GM18907 (cell line): ENCODE measurements around the gene KIF21A.
A peak's percentile ranks its signal among the peaks of the same experiment; 100 is the strongest.

ENCODE experiments used
- ATAC-seq: cut with Tn5 transposase; IDR thresholded peaks from one replicate; pipeline ENCODE4 v1.9.1; 2021; ENCODE audit warnings: mild to moderate bottlenecking, moderate library complexity; ENCODE audit not compliant: unreplicated experiment

KIF21A gene

DNA sequence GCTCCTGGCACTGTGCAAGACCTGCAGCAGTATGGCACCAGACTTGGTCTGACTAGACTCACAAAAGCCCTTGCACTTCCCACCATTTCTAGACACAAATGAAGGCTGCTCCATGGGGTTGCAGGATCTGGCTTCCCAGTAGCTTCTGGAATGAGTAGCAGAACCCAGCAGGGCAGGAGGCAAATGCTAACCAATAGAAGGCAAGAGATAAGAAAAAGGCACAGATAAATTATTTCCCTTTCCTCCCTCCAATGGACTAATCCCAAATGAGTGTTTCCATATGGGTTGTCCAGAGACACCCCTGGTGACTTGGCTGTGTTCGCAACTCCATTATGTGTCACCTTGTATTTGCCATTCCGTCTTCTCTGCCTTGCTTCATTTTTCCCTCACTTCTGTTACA, 49.7 kb downstream of the KIF21A start:
- no peak for ATAC-seq

DNA sequence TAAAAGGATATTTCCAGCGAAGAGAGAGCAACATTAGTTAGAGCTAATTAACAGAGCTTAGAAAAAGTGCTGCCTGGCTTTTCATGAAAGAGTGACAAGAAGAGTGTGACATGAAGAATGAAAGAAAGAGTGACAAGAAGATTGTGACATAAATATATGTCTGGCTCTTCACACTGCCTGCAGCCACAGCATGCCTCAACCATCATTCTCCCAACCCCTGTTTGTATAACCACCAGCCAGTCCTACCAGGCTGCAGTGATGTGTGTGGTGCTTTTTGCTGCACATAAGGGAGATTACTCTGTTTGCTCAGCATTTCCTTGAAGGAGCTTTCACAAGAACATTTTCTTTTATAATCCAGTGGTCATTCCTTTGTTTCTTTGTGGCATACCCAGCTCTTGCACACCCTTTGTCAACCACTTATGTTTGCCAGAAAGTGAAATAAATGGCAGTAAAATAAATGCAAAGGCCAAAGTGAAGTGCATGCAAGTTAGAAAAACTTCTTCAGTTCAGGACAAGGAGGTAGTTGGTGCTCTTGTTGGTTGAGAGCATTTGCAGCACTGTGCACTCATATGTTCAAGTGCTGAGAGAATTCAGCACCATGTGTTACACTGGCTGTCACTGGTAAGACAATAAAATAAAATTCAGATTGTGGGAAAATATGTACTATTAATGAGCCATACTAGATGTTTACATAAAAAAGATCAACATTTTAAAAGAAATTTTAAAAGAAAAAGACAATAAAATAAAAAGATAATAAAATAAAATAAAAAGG, 50.6 kb downstream of the KIF21A start:
- no peak for ATAC-seq

DNA sequence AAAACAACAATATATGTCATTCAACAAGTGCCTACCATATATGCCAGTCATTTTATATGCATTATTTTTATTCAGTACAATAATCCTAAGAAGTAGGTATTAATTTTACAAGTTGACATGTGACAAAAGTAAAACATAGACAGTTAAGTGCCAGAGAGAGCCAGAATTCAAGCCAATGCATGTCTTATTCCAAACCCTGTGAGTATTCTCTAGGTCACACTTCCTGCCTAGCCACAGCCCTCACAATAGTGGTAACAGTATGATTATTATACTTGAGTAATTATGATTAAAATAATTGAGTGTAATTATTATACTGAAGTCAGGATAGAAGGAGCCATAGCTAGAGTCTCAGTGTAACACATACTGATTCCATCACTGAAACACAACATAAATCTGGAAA, 52.2 kb downstream of the KIF21A start:
- ATAC-seq = no peak

DNA sequence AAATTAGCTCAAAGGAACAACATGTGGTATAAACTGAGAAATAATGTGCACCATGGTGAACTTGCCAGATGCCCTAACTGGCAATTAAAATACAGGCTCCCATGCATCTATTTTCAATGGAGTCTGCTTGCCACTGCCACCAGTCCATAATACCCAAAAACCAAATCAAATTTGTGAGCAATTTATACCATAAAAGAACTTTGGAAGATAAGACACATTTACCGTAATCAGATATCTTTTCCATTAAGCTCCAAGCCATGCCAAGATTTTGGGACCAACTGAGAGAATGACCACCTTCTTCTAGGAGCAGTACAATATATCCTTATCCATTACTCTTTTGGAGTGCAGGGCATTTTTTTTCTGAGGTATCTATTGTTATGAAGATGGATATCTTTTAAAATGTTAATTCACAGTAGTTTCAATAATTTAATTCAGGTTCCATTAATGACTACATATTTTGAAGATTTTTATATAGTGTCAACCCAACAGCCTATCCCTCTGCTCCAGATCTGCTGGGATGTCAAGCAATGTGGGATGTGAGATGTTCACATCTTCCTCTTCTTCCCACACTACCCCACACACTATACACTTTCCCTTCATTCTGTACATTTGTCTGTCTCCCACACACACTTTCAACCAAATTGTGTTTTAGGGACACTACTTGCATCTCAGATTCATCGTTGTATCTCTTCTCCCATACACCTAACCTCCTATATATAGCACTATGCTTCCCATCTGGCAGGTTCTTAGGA, 53.3 kb downstream of the KIF21A start:
- ATAC-seq = no peak

DNA sequence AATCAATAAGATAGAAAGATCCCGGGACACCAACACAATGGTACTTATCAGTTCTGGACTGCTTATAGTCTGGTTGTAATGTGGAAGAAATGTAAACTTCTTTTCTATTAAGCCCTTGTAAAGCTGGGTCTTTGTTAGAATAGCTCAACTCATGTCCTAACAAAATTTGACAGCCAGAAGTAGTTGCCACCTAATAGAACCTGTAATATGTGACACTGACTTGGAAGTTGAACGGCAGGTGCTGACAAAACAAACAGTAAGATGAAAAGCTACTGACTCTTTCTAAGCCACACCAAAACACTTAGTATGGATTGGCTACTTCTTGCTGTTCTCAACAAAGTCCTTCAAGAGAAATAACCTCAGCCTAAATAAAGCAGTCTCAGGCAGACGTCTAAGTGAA, 56.6 kb downstream of the KIF21A start:
- no peak for ATAC-seq

DNA sequence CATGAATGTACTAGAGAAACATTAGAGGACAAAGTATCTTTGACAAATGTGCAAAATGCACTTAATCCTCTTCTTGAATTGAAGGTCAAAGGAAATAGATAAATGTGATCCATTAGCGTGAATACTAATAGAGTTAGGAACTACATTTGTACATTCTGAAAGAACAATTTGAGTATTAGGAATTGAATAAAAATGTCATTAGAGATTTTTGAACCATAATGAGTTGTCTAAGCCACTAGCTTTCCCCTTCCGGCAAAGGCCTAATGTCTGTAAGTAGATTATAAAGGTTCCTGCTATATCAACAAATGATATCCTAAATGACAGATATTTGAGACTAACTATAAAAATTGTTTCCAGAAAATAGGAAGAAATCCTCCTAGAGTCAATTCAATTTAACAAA, 59.8 kb downstream of the KIF21A start:
- ATAC-seq = no peak

DNA sequence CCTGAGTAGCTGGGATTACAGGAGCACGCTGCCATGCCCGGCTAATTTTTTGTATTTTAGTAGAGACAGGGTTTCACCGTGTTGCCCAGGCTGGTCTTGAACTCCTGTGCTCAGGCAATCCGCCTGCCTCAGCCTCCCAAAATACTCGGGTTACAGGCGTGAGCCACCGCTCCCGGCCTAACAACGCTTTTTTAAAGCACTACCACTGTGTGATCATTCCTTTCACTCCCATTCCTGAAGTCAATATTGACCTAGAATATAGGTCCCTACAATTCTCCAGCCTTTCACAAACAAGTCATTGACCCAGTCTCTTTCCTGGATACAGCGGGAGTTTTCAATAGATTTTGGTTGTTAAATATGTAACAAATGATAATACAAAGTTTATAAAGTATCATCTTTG, 62.8 kb downstream of the KIF21A start:
- no peak for ATAC-seq

DNA sequence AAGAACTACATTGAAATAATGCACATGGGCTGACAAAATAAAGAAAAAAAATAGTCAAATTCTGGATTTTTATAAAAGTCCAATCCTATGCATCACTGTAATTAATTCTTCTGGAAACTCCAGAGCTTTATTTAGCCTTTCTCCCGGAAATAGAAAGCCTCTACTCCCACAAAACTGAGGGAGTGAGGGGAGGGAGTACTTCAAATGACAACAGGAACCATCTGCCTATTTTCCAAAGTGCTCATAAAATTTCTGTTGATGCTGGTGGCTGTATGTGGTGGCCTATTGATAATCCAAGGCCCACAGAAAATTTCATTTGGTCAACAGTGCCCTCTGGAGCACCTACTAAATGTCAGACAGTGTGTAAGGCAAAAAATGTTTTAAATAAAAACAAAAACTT, 64.6 kb downstream of the KIF21A start:
- ATAC-seq = no peak

DNA sequence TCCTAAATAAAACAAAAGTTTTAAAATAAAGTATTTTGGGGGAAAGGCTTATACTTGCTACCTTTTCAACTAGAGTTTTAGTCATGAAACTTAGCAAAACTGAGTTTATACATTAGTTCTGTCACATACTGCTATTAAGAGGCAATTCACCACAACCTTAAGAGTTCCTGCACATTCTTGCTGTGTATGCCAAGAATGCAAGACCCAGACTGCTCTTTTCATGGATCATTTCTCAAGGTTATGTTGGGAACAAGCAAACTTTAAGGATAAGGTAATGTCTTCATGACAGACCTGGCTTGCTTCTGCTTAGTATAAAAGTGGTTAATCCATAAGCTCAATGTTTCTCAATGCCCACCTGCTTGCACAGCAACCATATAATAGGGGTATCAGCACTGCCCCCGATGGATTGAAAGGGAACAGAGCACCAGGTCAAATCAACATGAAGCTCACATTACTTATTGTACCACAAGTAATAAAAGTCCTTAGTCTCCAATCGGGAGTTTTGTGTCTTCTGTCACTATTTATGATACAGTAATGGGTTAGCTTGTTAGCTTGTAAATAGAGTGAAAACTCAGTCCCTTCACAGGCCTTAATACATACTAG, 67.6 kb downstream of the KIF21A start:
- ATAC-seq = no peak

DNA sequence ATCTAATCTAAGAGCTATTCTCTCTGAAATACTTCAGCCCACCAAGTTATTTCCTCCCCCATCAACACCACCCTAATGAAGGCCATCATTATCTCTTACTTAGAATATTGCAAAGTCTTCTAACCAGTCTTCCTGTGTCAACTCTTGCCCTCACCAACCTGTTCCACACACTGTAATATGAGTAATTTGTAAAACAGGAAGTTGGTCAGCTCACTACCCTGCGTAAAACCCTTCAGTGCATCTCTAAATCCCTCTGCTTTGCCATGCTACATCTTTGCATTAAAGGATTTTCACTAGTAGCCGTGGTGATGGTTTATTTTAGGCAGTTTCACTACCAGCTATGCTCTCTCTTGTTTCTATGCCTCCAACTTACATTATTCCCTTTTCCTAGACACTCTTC, 70.0 kb downstream of the KIF21A start:
- peak; percentile 93 for ATAC-seq

DNA sequence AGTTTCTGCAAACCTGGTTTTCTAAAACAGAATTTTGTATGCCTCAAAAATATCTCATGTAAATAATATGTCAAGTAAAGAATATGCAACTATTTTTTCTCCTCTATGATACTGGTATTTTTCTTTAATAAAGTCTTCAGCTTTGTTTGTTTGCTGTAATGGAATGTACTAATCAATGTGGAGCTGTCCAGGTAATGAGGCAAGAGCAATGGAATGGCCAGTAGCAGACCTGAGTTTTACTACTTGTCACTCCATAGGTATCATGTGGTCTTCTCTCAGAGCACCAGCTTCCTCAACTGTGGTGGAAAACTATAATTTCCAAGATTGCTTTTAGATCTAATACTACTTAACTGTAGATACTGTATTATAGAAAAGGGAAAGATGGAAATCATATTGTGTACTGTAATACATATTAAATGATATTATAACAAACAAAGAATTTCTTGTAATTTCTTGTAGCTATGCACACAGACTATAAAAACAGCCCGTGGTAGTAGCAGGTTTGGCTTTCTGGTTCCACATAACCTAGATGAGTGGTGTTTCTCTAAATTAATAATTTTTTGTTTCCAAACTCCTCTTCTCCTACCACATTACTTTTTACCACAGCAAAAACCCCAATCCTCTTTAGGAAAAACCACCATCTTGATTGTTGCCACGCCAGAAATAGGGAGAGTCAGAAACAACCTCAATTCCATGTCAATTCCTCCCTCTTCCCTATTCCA, 70.6 kb downstream of the KIF21A start:
- no peak for ATAC-seq

DNA sequence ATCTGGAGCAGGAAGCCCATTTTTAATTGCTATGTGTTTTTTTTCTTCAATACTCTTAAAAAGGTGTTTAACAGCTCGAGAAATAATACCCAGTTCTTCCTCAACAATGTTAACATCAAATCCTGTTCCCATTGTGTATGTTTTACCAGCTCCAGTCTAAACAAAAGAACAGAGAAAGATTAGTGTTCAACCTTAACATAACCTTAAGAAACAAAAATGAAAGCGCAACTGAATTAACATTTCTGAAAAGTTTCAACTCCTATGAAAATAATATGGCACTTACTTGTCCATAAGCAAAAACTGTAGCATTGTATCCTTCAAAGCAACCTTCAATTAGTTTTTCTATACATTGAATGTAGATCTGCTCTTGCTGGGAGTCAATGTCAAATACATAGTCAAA, 73.2 kb downstream of the KIF21A start:
- peak; percentile 37 for ATAC-seq

DNA sequence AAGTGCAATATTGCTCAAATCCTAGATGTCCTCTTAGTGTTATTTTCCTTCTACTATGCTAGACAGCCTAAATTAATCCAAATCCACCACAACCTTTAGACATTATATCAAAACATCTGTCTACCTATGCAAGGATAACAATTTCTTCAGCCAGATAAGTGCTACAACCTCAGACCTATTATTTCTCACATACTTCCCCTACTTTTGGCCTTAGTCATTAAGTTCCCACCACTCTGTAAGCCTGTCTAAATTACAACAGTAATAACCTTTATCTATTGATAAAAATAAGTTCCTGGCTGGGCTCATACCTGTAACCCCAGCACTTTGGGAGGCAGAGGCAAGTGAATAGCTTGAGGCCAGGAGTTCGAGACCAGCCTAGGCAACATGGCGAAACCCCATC, 74.0 kb downstream of the KIF21A start:
- ATAC-seq = no peak

DNA sequence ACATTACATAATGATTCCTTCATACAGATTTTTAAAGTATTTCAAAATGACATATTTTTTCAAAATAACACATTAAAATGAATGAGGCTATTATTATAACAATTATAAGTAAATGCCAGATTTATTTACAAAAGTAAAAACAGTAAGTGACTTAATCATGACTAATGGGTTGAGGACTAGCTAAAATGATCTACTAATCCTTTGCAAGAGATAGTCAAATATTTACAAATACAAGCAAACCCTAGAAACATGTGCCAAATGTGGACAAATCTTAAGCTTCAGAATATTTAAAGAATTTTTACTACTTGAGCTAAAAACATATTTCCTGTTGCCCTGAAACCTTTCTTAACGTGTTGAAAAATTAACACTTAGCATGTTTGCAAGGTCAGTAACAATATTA, 74.8 kb downstream of the KIF21A start:
- no peak for ATAC-seq

DNA sequence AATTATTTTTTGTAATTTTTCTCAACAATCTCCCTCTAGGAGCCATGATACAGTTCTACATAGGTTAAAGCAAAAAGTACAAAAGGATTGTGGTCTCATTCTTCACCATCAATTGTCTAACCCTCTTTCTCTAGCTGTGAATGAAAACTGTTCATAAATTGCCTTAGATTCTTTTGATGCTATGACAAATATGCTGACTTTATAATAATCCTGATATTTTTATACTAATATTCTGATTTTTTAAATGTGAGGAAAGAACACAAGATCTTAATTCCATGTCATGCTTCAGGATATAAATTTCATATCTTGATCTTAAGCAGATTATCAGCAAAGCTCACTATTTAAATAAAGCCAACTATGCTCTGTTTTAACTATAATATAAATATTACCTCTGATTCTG, 75.4 kb downstream of the KIF21A start:
- no peak for ATAC-seq

DNA sequence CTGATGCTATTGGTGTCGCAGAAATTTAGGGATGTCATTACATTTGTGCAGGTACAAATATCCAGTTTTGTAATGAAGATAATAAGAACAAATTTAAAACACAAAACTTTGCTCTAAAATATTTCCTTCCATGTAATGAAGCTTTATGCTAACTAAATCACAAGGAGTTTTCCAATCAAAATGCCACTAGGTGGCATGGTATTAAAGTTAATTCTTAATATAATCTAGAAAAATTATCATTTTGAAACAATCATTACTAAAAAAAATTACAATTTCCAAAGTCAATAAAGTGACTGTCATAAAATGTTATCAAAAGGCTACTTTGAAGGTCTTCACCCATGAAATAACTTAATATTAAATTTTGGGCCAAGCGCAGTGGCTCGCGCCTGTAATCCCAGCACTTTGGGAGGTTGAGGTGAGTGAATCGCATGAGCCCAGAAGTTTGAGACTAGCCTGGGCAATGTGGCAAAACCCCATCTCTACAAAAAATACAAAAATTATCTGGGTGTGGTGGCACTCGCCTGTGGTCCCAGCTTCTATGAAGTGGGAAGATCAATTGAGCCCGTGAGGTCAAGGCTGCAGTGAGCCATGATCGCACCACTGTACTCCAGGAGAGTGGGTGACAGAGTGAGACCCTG, 77.4 kb downstream of the KIF21A start:
- no peak for ATAC-seq

DNA sequence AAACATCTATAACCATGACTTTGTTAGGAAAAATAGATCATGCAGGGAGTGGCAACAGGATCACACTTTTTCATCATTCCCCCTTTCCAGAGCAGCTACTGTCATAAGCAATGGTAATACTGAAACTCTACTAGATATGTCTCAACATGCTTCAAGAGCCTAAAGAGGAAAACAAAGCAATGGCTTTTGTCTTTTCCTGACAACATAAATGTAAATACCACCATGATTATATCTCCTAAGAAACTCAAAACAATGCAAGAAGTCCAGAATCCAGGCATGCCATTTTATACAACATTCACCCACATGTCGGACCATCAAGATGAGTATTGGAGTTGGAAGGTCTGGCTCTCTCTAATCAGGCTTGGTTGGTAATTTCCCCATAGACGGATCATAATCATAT, 78.7 kb downstream of the KIF21A start:
- ATAC-seq = no peak

DNA sequence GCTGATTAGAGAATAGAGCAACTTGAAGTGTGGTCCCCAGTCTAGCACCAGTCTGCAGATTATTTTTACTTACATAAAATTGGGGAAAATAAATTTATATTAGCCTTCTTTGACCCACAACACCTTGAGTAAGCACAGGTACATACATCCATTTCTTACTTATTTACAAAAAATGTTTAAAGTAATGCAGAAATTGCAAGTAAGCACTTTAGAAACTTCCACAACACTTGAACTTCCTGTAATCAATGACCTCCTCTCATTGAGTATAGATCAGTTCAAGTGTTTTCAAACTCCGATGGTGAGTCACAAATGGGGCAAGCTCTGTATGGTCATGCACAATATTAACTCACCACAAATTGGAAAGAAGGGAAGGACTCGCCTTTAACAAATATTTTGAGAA, 83.3 kb downstream of the KIF21A start:
- no peak for ATAC-seq

DNA sequence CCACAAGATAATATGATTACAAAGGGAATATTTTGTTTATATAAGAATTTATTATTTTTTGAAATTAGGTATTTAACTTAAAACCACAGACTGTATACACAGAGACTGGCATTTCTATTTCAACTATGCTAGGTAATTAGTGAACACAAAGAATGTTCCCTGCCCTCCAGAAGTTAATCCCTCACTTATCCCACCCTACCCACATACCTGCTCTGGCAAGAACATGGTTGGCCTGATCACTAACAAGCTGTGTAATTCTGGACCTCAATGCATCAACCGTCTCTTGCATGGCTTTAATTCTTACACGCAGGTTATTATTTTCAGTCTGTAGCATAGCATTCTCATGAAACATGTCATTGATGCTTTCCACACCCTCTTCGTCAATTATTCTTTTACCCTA, 85.9 kb downstream of the KIF21A start:
- no peak for ATAC-seq

DNA sequence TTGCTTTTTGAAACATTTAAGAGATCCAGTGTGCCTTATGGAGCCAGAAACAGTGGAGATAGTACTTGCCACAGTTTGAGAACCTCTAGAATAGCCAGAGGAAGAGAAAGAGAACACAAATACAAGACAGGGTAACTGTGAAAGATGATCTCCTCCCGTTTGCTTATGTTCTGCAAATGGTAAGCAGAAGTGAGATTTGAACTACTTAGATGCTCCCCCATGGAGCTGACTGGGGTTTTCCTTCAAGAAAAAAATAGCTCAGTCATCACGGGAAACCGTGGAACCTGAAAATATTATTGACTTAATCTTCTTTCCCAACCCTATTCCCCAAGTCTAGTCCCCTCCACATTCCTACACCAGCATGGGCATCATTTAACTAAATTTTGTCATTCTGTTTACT, 87.1 kb downstream of the KIF21A start:
- no peak for ATAC-seq

DNA sequence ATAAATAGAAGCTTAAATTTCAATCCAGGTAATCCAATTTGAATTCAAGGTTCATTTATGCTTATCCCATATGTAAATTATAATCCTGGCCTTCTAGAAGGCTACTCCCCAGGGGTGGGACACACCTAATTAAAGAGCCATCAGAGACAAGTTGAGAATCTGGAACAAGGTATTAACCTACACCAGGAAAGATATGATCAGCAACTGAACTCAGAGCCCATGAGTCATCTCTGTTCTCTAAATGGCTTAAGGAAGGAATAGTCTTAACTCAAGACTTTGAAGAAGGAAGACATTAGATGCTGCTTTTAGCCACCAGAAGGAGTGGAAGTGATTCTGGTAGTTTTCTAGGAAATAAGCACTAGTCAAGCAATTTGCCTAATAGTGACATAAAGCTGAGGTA, 88.0 kb downstream of the KIF21A start:
- no peak for ATAC-seq
